Anterior cingulate cortex (tissue), 58 donors: ENCODE results near the gene ORM1.
A peak's percentile ranks its signal among the peaks of the same experiment; 100 is the strongest.

Experiments used
- DNase-seq, 58 donors: peaks; one replicate each; lab custom pipeline; 2025; lab: John Stamatoyannopoulos, UW

The ORM1 gene

GRCh38 chr9:114287001-114287762 lies 35.7 kb upstream of the ORM1 start:
- no peak for DNase-seq

GRCh38 chr9:114287763-114288192 lies 35.1 kb upstream of the ORM1 start:
- DNase-seq = no peak

GRCh38 chr9:114288193-114289091 lies 34.5 kb upstream of the ORM1 start:
- DNase-seq = no peak

- no peak for DNase-seq
Measured at GRCh38 chr9:114289106-114289505, 33.8 kb upstream of the ORM1 start.

GRCh38 chr9:114289571-114290481 lies 33.1 kb upstream of the ORM1 start:
- no peak for DNase-seq

- DNase-seq = no peak
Measured at GRCh38 chr9:114290561-114290986, 32.3 kb upstream of the ORM1 start.

- peak in 54 of 58 donors; percentile 6 to 87 (median 44) for DNase-seq
Measured at GRCh38 chr9:114291064-114291474, 31.8 kb upstream of the ORM1 start.

- no peak for DNase-seq
Measured at GRCh38 chr9:114291886-114292590, 30.9 kb upstream of the ORM1 start.

GRCh38 chr9:114294664-114295063 lies 28.2 kb upstream of the ORM1 start:
- DNase-seq = no peak

- DNase-seq = no peak
Measured at GRCh38 chr9:114296338-114296737, 26.6 kb upstream of the ORM1 start.

GRCh38 chr9:114299286-114300152 lies 23.4 kb upstream of the ORM1 start:
- DNase-seq = no peak

- no peak for DNase-seq
Measured at GRCh38 chr9:114300153-114300845, 22.6 kb upstream of the ORM1 start.

GRCh38 chr9:114300846-114301797 lies 21.8 kb upstream of the ORM1 start:
- no peak for DNase-seq

- DNase-seq = no peak
Measured at GRCh38 chr9:114301798-114302565, 20.9 kb upstream of the ORM1 start.

GRCh38 chr9:114302727-114303126 lies 20.2 kb upstream of the ORM1 start:
- DNase-seq = no peak

- DNase-seq = no peak
Measured at GRCh38 chr9:114303571-114303970, 19.3 kb upstream of the ORM1 start.
